HG03354 (cell line): ENCODE results near the gene ADAMTS15.

Experiments
- ATAC-seq: cut with Tn5 transposase; IDR thresholded peaks from one replicate; pipeline ENCODE4 v1.9.1; 2021; ENCODE audit warnings: mild to moderate bottlenecking; ENCODE audit not compliant: unreplicated experiment, poor library complexity, severe bottlenecking

ADAMTS15 gene

DNA sequence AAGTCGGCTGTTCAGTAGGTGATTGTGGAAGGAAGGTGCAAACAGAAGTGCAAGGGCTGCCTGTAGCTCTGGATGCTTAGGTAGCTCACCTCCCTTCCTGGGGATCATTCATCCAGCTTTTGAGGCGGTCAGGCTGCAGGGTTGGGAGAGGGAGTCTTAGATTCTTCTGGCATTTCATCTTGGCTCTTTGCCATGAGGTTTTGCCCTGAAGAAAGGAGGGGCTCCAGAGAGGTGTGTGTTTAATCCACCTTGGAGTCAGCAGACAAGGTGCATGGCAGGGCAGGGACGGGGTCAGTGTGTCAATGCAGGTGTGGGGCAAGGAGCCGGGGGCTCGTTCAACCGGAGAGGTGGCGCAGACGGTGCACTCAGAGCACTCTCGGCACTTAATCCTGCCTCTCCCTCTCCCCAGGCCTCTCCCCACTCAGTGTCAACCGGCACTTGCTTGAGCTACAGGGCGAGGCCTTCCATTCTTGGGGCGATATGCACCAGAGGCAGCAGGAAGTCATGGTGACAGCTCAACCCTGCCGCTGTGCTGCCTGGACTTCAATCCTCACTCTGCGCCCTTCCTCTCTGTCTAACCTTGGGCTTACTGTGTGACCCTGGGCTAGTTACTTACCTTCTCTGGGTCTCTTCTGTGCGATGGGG, 7.2 kb downstream of the ADAMTS15 start:
- no peak for ATAC-seq

DNA sequence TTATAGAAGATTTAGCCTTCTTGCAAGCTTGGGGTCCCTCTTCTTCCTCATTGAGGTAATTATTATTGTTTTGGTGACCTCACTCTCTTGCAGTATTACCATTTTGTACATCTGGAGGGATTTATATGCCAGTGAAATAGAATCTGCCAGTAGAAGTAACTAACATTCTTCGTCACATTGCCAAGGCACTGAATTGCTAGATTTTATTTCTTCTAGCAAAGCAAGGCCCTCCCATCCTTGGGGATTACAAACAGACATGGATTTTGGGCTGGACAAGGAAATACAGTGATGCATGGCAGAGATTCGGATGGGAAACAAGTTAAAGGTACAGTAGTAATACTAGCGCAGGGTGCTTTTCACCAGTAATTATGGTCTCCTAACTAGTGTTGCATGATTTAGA, 7.8 kb downstream of the ADAMTS15 start:
- no peak for ATAC-seq

DNA sequence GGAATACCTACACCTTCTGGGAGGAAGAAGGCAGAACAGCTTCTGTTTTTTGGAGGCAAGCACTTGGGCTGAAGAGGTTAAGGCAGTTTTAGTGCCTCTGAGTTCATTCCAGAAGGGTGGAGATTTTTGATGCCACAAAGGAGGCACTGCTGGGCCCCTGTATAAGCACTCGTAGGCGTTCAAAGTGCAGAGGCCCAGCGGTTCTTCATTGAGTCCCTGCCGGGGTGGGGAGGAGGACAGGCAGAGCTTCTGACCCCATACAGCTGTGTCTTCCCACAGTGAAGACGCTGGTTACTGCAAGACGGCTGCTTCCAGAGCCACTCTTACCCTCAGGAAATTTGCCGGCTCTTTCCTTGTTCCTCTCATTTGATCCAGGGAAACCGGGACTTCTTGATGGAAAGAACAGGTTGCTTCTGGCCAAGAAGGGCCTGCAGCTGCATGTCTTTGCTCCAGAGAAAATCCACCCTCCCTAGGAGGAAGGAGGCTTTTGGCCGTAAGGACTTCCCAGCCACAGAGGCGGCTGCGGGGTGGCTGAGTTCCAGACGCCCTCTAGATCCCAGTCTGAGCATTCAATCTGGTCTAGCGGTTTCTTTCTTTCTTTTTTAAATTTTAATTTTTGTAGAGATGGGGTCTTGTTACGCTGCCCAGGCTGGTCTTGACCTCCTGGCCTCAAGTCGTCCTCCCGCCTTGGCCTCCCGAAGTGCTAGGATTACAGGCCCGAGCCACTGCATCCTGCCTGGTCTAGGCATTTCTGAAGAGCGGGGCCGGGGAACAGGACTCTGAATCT, 9.4 kb downstream of the ADAMTS15 start:
- no peak for ATAC-seq

DNA sequence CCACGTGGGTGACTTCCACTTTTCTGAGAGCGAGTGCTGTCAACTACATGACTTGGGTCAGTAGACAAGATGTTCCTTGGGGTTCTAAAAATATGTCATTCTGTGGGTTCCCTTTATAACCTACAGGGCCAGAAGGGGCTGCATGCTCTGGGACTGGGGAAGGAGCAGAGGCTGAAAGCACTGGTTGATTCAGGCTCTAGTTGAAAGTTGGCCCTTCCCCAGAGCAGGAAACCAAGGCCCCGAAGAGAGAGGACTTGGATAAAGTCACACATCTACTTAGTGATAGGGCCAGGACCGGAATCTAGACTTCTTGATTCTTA, 9.9 kb downstream of the ADAMTS15 start:
- ATAC-seq = no peak

DNA sequence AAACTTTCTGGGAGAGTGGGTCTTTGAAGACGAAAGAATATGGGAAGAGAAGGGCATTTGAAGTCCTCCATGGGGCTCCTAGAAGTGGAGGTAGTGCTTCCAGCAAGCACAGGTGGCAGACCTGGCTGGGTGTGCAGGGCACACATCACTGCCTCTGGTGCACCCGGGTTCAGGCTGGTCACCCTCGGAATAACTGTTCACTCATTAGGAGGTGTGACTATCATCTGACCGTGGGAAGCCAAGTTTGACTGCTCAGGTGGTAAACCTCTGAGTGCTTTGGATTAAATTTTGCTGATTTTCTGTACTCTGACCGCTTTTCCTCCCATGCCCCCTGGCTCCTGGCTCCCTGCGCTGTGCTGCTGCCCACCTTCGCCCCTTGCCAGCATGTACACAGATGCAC, 11.1 kb downstream of the ADAMTS15 start:
- no peak for ATAC-seq

DNA sequence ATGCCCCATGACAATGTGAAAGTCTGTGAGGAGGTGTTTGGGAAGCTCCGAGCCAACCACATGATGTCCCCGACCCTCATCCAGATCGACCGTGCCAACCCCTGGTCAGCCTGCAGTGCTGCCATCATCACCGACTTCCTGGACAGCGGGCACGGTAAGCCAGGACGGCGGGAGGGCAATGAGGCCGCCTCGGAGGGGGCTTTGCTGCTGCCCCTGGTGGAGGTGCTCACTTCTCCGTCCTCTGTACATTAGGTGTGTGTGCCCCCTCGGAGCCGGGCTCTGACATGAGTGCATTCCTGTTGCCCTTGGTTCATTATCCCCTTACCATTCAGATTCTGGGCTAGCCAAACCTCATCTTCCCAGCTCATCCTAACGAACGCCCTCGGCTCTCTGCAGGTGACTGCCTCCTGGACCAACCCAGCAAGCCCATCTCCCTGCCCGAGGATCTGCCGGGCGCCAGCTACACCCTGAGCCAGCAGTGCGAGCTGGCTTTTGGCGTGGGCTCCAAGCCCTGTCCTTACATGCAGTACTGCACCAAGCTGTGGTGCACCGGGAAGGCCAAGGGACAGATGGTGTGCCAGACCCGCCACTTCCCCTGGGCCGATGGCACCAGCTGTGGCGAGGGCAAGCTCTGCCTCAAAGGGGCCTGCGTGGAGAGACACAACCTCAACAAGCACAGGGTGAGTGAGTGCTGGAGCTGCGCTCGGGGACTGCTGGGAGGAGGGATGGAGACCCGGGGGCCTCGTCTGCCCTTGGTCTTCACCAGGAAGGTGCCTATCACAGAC, 13.8 kb downstream of the ADAMTS15 start:
- ATAC-seq = no peak

DNA sequence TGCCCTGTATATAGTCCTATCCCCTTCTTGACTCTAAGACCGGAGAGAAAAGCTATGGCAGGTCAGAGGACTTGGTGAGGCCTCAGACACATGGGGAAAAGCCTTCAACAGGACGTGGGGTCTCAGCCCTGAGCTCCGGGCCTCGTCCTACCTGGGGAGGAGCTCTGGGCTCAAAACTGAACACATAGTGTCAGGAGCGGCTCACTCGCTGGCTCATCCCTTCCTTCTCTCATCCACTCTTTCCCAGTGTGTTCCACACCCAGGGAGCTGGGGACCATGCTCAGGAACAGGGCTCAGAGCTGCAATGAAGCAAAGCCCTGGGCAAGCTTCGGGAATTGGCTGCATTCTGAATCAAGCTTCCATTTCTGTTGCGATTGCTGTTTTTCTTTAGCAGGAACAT, 14.5 kb downstream of the ADAMTS15 start:
- ATAC-seq = no peak

DNA sequence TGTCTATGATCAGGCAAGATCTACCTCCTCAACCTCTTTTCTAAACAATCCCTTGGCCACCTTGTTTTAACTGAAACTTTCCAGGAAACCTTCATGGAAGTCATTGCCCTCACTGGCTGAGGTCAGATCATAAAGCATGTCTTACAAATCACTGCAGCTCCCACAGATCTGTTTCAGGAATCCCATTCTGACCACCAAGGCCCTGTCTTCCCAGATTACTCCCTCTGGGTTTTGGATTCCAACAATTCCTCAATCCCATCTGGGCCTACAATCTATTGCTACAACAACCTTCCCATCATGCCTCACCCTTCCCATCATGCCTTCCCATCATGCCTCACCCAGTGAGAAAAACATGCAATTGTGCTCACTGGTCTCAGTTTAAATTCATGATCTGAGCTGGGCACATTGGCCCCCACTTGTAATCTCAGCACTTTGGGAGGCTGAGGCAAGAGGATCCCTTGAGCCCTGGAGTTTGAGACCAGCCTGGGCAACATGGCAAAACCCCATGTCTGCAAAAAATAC, 15.9 kb downstream of the ADAMTS15 start:
- no peak for ATAC-seq

DNA sequence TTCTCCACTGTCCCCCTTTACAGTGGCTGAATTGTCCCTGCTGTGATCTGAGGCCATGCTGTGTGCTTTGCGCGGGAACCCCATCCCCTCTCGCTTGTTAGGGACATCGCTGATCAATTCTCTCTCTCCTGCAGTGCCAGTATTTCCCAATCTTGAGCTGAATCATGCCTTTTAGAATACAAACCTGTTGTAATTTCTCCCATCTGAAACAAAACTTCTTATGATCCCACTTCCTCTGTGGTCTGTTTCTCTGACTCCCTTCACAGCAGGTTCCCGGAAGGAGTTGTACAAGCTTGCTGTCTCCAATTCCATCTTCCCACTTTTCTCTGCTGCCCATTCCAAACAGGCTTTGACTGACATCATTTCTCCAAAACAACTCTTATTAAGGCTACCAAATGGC, 16.8 kb downstream of the ADAMTS15 start:
- ATAC-seq = no peak

DNA sequence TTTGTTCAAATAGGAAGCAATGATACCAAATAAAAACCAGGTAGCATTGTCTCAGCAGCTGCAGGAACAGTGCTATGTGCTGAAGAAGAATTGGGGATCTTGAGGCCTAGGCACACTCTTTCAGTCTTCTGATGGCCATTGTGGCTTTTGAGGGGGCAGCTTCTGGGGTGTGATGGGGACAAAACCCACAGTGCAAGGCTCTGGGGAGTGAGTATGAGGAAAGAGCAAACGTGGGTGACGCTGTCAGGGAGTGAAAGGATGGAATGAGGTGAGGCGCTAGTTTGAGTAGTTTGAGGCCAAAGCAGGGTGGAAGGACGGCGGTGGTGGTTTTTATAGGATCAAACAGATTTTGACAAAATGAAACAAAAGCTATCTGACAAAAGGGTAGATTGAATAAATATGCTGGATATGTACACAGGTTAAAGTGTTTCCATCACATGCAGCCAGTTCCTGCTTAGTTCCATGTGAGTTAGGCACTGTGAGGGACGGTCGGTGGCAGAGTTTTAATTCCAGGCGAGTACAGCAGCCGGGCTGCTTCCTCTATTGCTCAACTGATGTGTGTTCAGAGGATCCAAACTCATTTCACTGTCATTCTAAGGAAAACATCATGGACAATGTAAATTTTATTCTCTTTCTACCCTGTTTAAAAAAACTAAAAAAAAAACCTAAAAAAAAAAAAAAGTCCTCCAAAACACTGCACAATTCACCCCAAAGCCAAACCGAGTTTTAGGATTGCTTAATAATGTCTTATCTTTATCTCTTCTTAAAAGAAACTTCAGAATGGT, 18.9 kb downstream of the ADAMTS15 start:
- no peak for ATAC-seq

DNA sequence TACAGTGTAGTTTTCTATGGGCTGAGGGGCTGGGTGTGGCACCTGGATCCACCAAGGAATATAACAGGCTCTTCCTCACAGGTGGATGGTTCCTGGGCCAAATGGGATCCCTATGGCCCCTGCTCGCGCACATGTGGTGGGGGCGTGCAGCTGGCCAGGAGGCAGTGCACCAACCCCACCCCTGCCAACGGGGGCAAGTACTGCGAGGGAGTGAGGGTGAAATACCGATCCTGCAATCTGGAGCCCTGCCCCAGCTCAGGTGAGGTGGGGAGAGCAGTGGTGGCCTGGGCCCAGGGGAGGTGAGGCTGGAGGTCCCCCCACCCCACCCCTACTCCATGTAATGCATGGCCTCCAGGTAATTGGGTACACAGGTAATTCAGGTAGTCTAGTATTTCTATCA, 20.7 kb downstream of the ADAMTS15 start:
- no peak for ATAC-seq

DNA sequence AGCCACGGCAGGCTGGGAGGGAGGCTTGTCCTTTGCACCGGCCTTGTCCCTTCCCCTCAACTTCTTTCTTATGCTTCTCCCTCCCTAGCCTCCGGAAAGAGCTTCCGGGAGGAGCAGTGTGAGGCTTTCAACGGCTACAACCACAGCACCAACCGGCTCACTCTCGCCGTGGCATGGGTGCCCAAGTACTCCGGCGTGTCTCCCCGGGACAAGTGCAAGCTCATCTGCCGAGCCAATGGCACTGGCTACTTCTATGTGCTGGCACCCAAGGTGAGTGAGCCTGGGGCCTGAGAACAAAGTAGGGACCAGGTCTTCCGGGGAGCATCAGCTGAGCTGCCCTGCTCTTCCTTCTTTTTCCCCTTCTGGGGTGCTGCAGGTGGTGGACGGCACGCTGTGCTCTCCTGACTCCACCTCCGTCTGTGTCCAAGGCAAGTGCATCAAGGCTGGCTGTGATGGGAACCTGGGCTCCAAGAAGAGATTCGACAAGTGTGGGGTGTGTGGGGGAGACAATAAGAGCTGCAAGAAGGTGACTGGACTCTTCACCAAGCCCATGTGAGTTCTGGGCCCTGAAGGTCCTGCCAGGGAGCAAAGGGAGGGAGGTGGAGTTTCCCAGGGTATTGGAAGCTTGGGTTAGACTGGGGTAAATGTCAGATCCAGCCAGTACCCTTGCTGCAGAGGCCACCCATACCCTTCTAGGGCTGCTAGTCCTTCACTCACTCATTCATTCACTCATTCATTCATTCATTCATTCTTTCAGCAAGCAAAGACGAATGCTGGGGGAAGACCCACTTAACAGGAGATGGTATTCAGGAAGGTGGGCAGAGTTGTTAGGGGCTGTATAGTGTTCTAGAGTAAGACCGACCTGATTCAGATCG, 22.6 kb downstream of the ADAMTS15 start:
- no peak for ATAC-seq

DNA sequence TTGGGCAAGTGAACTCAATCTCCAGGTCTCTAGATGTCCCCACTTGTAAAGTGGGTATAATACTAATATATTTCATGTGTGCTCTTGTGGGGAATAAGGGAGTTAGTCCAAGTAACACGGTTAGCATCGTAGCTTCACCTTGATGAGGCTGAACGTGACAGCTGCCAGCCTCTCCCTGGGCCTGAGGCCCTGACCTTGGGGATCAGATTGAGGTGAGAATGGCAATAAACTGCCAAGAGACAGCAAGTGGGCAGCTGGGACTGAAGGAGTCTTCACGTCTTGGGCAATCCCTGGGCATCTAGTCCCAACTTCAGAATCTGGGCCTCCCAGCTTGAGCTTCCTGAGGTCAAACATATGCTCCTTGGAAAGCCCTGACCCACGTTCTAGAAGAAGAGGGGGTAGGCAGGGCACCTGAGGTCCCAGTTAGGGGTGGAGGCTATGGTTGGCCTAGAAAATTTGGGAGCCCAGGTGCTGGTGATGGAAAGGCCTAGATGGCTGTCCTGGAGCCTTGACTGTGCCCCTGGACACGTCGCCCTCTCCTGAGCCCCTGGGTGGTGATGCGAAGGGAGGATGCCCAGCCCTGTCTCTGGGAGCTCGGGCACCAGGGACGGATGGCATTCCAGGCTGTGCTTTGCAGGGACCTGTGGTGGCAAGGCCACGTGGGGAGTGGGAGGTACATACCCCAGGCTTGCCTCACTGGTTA, 23.4 kb downstream of the ADAMTS15 start:
- ATAC-seq = no peak

DNA sequence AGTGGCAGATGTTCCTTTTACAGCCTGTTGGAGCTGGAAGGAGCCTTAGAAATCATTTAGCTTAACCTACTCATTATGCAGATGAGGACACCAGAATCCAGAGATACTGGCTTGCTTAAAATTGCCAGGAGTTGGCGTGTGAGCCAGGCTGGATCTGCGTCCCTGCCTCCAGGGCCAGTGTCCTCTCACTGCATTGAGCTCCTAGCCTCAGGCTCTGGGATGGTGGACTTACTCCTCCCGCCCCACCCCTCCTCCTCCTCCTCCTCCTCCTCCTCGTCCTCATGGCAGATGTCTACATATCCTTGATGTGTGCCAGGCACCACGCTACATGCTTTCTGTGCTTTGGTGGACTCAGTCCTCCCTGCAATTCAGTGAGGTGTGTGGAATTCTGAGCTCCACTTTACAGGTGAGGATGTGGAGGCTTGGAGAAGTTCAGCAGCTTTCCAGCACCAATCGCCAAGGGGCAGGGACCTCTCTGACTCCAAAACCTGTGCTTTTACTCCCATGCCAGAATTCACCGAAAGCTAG, 24.1 kb downstream of the ADAMTS15 start:
- no peak for ATAC-seq

DNA sequence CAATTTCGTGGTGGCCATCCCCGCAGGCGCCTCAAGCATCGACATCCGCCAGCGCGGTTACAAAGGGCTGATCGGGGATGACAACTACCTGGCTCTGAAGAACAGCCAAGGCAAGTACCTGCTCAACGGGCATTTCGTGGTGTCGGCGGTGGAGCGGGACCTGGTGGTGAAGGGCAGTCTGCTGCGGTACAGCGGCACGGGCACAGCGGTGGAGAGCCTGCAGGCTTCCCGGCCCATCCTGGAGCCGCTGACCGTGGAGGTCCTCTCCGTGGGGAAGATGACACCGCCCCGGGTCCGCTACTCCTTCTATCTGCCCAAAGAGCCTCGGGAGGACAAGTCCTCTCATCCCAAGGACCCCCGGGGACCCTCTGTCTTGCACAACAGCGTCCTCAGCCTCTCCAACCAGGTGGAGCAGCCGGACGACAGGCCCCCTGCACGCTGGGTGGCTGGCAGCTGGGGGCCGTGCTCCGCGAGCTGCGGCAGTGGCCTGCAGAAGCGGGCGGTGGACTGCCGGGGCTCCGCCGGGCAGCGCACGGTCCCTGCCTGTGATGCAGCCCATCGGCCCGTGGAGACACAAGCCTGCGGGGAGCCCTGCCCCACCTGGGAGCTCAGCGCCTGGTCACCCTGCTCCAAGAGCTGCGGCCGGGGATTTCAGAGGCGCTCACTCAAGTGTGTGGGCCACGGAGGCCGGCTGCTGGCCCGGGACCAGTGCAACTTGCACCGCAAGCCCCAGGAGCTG, 24.8 kb downstream of the ADAMTS15 start:
- no peak for ATAC-seq

DNA sequence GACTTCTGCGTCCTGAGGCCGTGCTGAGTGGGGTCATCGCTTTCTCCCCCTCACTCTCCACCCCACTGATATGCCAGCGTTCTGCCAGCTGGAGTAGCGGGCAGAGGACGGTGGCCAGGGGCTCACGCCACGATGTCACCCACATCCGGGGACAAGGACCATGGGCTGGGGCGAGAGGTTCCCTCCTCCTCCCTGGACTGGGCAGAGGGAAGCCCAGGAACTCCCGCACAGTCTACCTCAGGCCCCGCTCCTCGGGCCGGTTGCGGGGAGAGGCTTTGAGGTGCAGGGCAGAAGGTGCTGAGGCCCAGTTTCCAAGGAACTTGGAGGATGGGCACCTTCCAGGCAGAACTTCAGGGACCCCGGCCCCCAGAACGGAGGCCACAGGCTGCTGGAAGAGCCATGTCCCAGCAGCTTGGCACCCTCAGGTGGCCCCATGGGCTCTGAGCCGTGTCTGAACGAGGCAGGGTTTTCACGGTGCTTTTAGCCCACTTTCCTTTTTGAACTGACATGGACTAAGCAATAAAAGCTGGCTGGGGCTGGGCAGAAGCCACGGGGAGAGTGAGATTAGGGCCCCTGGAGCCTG, 25.4 kb downstream of the ADAMTS15 start:
- ATAC-seq = no peak
